ENCODE measurements around the gene GP1BB.

- TF ChIP-seq, protein P1, sequence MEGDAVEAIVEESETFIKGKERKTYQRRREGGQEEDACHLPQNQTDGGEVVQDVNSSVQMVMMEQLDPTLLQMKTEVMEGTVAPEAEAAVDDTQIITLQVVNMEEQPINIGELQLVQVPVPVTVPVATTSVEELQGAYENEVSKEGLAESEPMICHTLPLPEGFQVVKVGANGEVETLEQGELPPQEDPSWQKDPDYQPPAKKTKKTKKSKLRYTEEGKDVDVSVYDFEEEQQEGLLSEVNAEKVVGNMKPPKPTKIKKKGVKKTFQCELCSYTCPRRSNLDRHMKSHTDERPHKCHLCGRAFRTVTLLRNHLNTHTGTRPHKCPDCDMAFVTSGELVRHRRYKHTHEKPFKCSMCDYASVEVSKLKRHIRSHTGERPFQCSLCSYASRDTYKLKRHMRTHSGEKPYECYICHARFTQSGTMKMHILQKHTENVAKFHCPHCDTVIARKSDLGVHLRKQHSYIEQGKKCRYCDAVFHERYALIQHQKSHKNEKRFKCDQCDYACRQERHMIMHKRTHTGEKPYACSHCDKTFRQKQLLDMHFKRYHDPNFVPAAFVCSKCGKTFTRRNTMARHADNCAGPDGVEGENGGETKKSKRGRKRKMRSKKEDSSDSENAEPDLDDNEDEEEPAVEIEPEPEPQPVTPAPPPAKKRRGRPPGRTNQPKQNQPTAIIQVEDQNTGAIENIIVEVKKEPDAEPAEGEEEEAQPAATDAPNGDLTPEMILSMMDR (conservative IDR thresholded peaks at IDR 0.05 in 1 of 2, IDR thresholded peaks at IDR 0.05 in 1 of 2; ENCODE audit: extremely low read depth in 1 of 2, insufficient read depth in 1 of 2, low read depth in 1 of 2, low read length in 2 of 2) = no peak
- no peak for TF ChIP-seq EZH2 (IDR thresholded peaks at IDR 0.05; ENCODE audit: borderline replicate concordance, low read length)
These were observed 8.2 kb downstream of the GP1BB start for GRCh38 chr22:19731361-19732135.

Data from mammary epithelial cell (primary cell).